Keratinocyte (primary cell): ENCODE results near the gene IL4R. TPM values are rescaled to one million over a fixed set of nuclear protein-coding genes. Genes with fewer than 3 reads are reported as not detected.
"Not testable (repeated sequence)": the region's sequence is repeated elsewhere in the genome, so short reads cannot be mapped to it uniquely, and the experiment has no call there.

Source experiments
- DNase-seq: peaks from one replicate; pipeline ENCODE4 v3.0.0-alpha.2; 2011; ENCODE audit warnings: low read depth, missing footprints, low spot score
- FAIRE-seq: peaks from 2 replicates; lab custom pipeline; 2011; peaks lifted over from hg19 to GRCh38; lab: Jason Lieb, UNC
- H2AFZ ChIP-seq: 2 replicates; pipeline ENCODE4 v1.6.0; 2012; ENCODE audit warnings: low read length, control low read depth, inconsistent platforms; ENCODE audit not compliant: control insufficient read depth
- H3K27ac ChIP-seq: 2 replicates; pipeline ENCODE4 v1.5.1; 2011; ENCODE audit warnings: low read length; ENCODE audit not compliant: control insufficient read depth, insufficient read depth
- H3K27me3 ChIP-seq: 3 replicates; pipeline ENCODE4 v1.6.0; 2011; ENCODE audit warnings: low read length; ENCODE audit not compliant: control insufficient read depth, insufficient read depth; ENCODE audit errors: extremely low read depth
- H3K36me3 ChIP-seq, 2 experiments: 2 replicates in 1 of 2; 3 replicates in 1 of 2; pipeline ENCODE4 v1.5.1; 2011; ENCODE audit warnings: low read length in 2 of 2, mild to moderate bottlenecking in 1 of 2; ENCODE audit not compliant: control insufficient read depth in 2 of 2, insufficient read depth in 2 of 2; ENCODE audit errors: extremely low read depth in 1 of 2
- H3K4me1 ChIP-seq: 3 replicates; pipeline ENCODE4 v1.5.1; 2011; ENCODE audit warnings: low read length; ENCODE audit not compliant: control insufficient read depth, insufficient read depth; ENCODE audit errors: extremely low read depth
- H3K4me2 ChIP-seq: 3 replicates; pipeline ENCODE4 v1.6.0; 2011; ENCODE audit warnings: low read depth, low read length; ENCODE audit not compliant: control insufficient read depth, insufficient read depth; ENCODE audit errors: extremely low read depth
- H3K4me3 ChIP-seq, 3 experiments: fragments of 200-600 bp in 1 of 3; sonication (generic) in 1 of 3; 2 replicates in 2 of 3; 3 replicates in 1 of 3; pipeline ENCODE4 v1.5.1; 2011 to 2016; ENCODE audit warnings: low read length in 3 of 3, mild to moderate bottlenecking in 3 of 3, control low read depth in 2 of 3, inconsistent platforms in 1 of 3, low read depth in 1 of 3, mixed read lengths in 1 of 3, mixed run types in 1 of 3, moderate library complexity in 1 of 3; ENCODE audit not compliant: control insufficient read depth in 2 of 3, insufficient read depth in 2 of 3; ENCODE audit errors: extremely low read depth in 1 of 3
- H3K79me2 ChIP-seq: 2 replicates; pipeline ENCODE4 v1.6.0; 2012; ENCODE audit warnings: low read length; ENCODE audit not compliant: control insufficient read depth, insufficient read depth
- H3K9ac ChIP-seq: 3 replicates; pipeline ENCODE4 v1.6.0; 2011; ENCODE audit warnings: low read length; ENCODE audit not compliant: control insufficient read depth, insufficient read depth; ENCODE audit errors: extremely low read depth
- H3K9me1 ChIP-seq: 3 replicates; pipeline ENCODE4 v1.6.0; 2011; ENCODE audit warnings: low read length; ENCODE audit not compliant: control insufficient read depth, insufficient read depth; ENCODE audit errors: extremely low read depth
- H3K9me3 ChIP-seq: 2 replicates; pipeline ENCODE4 v1.5.1; 2012; ENCODE audit warnings: low read depth, low read length; ENCODE audit not compliant: control insufficient read depth
- H4K20me1 ChIP-seq: 3 replicates; pipeline ENCODE4 v1.6.0; 2011; ENCODE audit warnings: low read length; ENCODE audit not compliant: control insufficient read depth, insufficient read depth; ENCODE audit errors: extremely low read depth
- CTCF ChIP-seq, 3 experiments: IDR thresholded peaks in 1 of 3; conservative IDR thresholded peaks in 1 of 3; optimal IDR thresholded peaks in 1 of 3; 2 replicates in 2 of 3; 3 replicates in 1 of 3; pipeline versions ENCODE3 to v1.5.1; 2011; ENCODE audit warnings: low read length in 3 of 3, mild to moderate bottlenecking in 3 of 3, moderate library complexity in 2 of 3, control low read depth in 1 of 3, inconsistent platforms in 1 of 3; ENCODE audit not compliant: insufficient read depth in 2 of 3; ENCODE audit errors: extremely low read depth in 1 of 3
- EZH2 ChIP-seq: IDR thresholded peaks from one replicate; pipeline ENCODE4 v1.6.1; 2012; ENCODE audit warnings: inconsistent platforms, mild to moderate bottlenecking, low read length, moderate library complexity
- dilution Hi-C: fragments of 300-500 bp; cut with MboI; formaldehyde crosslinking; loops from one replicate; pipeline ENCODE4 v1.7.0; 2020; ENCODE audit warnings: low sequenced_read_pairs; ENCODE audit not compliant: extremely low pct_ligation_motif_present
- polyA plus RNA-seq, 5 experiments: library from polyadenylated mRNA; depleted of rRNA in 3 of 5; stranded (reverse) in 3 of 5; stranded (forward) in 1 of 5; unstranded in 1 of 5; fragments of >200 nt; gene quantifications; 1 replicate in 1 of 5; 2 replicates in 3 of 5; 3 replicates in 1 of 5; pipeline versions ENCODE4 v1.2.1 to v1.2.3, GENCODE V29; 2011 to 2012; ENCODE audit warnings: missing spikeins in 2 of 5, low read depth in 1 of 5, low replicate concordance in 1 of 5

IL4R gene
- polyA plus RNA-seq, 1 donor (not counting 4 experiments of a cell fraction or from before 2014, with no cell fraction given), result 60.5 TPM

- no peaks in the 10 kb centered on the region for H3K4me1 ChIP-seq
- H3K79me2 ChIP-seq, result no peaks in the 10 kb centered on the region
- dilution Hi-C loops, result no loop called here
- no peak overlapping the region for H3K9ac ChIP-seq
- no peaks in the 10 kb centered on the region for H3K36me3 ChIP-seq
- TF ChIP-seq CTCF (optimal IDR thresholded peaks at IDR 0.05 in 1 of 3, IDR thresholded peaks at IDR 0.05 in 1 of 3, conservative IDR thresholded peaks at IDR 0.05 in 1 of 3; ENCODE audit: extremely low read depth in 1 of 3, insufficient read depth in 2 of 3, low read length in 3 of 3), result no peak
- no peak overlapping the region for H2AFZ ChIP-seq
- FAIRE-seq (no peak), DNase-seq (no peak)
- H3K4me2 ChIP-seq, result no peak overlapping the region
- no peak overlapping the region for H3K4me3 ChIP-seq
- H4K20me1 ChIP-seq, result no peaks in the 10 kb centered on the region
- H3K27ac ChIP-seq, result no peak overlapping the region
- peaks cover 3% of the 10 kb centered on the region for H3K27me3 ChIP-seq
- no peaks in the 10 kb centered on the region for H3K9me3 ChIP-seq
- no peaks in the 10 kb centered on the region for H3K9me1 ChIP-seq
Measured at GRCh38 chr16:27392671-27393070, 78.9 kb downstream of the IL4R start.

- no peak for FAIRE-seq
- Histone ChIP-seq H3K36me3 (no peaks in the 10 kb centered on the region), H2AFZ (no peak overlapping the region), H3K27ac (no peak overlapping the region), H4K20me1 (no peaks in the 10 kb centered on the region), H3K27me3 (peaks cover 3% of the 10 kb centered on the region), H3K9me1 (no peaks in the 10 kb centered on the region), H3K4me2 (no peak overlapping the region), H3K4me3 (no peak overlapping the region), H3K79me2 (no peaks in the 10 kb centered on the region), H3K4me1 (no peaks in the 10 kb centered on the region), H3K9ac (no peak overlapping the region), H3K9me3 (no peaks in the 10 kb centered on the region)
- DNase-seq, result no peak
- dilution Hi-C loops, result no loop called here
- no peak for TF ChIP-seq EZH2
- no peak for TF ChIP-seq CTCF (optimal IDR thresholded peaks at IDR 0.05 in 1 of 3, IDR thresholded peaks at IDR 0.05 in 1 of 3, conservative IDR thresholded peaks at IDR 0.05 in 1 of 3; ENCODE audit: extremely low read depth in 1 of 3, insufficient read depth in 2 of 3, low read length in 3 of 3)
Measured at GRCh38 chr16:27394516-27394915, 80.7 kb downstream of the IL4R start.

- H3K4me3 ChIP-seq, H2AFZ ChIP-seq, H3K27ac ChIP-seq, H4K20me1 ChIP-seq, H3K9ac ChIP-seq, H3K4me2 ChIP-seq, H3K36me3 ChIP-seq, FAIRE-seq, dilution Hi-C loops, DNase-seq, H3K4me1 ChIP-seq, H3K9me1 ChIP-seq, H3K9me3 ChIP-seq, H3K79me2 ChIP-seq: not testable (repeated sequence)
- peaks cover 17% of the 10 kb centered on the region for H3K27me3 ChIP-seq
Measured at GRCh38 chr16:27398341-27398893, 84.6 kb downstream of the IL4R start.
